DMS53 treated with DMSO at 0.1 percent for 48 hours (cell line): ENCODE data around the gene VANGL1.

ENCODE experiments used
- DNase-seq: peaks from one replicate; lab custom pipeline; 2025; ENCODE audit not compliant: unreplicated experiment; lab: John Stamatoyannopoulos, UW

The VANGL1 gene

DNA sequence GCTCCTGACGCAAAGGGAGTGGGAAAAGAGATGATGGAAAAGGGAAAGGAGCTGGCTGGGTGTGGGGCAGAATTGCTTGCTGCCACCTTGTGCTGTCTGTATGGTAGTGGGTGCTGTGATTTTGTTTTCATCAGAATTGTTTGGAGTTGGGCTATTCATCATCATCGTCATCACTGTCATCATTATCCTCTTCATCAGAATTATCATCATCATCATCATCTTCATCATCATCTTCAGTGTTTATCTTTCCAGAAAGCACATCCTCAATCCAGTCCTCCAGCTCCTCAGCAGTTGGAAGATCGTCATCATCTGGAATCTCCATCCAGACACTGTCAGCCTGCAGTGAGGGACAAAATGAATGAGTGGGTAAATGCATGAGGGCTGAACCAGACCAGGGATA, 59.3 kb downstream of the VANGL1 start:
- no peak for DNase-seq

DNA sequence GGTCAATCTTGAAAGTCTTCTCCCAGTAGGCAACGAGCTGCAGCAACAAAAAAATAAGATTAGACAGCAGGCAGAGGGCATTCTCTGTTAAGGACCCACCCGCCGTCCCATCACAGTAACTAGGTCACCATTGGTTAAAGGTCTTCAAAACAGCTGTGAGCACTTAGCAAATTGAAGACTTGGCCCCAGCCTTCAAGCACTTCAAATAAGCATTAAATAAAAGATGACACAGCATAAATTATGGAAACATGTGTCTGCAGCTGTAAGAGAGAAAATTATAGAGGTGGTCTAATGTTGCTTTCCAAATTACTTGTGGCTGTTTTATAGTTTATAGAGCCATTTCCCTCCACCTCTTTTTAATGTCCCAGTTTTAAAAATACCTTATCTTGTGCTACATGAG, 61.2 kb downstream of the VANGL1 start:
- DNase-seq, result no peak

DNA sequence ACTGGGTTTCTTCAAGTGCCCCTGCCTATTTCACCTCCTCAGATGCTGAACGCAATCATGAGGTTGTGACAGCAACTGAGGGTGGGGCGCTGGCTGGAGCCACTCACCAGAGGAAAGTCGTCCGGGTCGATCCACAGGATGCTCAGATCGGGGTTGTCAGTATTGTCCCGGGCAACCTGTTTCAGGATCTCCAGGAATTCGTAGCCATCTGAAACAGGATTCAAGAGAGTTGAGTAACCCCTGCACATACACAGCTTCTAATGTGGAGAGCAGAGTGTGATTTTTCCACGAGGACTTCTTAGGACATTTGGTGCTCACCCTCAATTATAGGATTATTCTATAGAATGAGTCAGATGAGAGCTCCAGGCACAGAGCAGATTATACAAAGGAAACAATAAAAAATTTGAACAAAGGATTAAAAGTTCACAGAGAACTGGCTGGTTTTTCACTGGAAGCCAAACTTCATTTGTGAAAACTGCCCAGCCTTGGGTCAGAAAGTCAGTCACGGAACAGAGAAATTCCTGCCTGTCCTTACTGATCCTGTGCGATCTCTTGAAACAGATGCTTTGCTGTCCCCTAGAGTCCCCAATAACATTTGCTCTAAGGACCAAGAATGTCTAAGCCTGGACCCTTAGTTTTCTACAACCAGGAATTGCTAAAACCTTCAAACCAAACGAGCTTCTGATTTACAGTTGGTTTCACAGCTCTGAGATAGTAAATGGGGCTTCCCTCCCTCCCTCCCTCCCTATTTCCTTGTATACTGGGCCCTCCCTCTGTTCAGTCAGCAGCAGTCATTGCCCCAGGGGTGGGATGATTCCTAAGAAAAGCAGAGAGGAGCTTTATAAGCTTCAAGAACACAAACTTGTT, 63.5 kb downstream of the VANGL1 start:
- DNase-seq, result no peak

DNA sequence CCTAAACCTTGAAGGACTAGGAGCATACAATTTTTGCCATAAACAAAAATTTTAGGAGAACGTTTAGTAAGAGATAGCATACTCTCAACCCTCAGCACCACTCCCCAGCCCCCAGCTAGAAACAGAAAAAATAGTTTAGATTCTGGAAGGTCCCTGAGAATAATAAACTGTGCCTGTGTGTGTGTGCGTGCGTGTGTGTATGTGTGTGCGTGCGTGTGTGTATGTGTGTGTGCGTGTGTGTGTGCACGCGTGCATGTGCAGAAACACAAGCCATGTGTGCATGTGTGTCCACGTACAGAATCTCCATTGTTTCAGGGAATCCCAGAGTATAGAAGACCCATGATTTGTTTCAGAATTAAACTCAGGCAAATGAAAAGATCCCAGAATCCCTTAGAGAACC, 64.2 kb downstream of the VANGL1 start:
- no peak for DNase-seq

DNA sequence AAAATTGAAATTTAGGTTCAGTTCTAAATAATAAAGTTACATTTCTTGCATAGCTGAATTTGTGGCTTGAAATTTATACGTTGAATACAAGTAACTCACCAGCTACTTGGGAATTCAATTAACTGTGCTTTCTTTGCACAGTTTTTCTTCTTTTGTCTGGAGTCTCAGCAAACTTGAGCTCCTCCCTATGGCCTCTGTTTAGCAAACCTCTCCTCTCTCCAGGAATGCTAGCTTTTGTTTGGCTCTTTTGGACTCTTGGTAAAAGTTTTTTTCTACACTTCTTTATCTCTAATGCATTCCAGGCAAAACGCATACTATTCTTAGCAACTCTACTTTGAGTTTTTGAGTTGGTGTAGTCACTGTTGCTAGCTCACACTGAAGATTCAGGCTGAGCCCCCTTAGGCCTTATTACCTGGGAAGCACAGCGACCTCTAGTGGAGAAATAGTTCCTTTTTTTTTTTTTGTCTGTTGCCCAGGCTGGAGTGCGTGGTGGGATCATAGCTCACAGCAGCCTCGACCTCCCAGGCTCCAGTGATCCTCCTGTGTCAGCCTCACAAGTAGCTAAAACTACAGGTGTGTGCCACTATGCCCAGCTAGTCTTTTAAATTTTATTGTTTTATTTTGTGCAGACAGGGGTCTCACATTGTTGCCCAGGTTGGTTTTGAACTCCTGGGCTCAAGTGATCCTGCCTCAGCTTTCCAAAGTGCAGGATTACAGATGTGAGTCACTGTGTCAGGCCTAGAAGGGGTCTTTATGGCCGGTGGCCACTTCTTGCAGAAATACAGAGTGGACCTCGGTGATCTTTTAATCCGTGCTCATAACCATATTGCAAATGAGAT, 65.0 kb downstream of the VANGL1 start:
- no peak for DNase-seq

DNA sequence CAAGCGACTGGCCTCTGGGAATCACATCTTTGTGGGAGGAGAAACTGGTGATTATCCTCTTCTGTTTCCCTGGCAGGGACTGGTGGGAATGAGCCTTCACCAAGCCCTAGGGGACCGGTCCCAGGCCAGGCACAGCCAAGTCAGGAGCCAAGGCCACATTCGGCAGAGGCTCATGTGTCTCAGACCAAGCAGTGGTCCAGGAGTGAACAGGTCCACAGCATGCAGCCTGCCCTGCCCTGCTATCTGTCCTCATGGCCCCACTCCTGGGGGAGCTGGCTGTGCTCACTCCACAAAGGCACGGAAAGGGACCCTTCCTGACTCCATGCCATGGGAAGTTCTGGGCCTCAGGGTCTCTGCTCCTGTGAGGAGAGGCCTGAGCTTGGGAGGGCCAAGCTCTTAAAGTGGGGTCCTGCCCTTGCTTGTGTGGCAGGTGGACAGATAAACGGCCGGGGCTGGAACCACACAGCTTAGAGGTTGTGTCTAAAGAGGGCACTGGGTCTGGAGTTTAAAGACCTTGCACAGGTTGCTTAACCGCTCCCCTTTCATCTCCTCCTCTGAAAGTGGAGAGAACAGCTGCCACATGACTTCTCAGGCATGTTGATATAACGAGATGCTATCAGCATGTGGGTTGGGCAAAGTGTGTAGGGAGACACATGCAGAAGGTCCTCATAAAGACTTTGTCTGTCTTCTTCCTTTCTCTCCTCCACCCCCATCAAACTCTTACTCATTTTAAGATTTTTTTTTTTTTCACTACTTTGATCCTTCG, 69.3 kb downstream of the VANGL1 start:
- DNase-seq, result no peak

DNA sequence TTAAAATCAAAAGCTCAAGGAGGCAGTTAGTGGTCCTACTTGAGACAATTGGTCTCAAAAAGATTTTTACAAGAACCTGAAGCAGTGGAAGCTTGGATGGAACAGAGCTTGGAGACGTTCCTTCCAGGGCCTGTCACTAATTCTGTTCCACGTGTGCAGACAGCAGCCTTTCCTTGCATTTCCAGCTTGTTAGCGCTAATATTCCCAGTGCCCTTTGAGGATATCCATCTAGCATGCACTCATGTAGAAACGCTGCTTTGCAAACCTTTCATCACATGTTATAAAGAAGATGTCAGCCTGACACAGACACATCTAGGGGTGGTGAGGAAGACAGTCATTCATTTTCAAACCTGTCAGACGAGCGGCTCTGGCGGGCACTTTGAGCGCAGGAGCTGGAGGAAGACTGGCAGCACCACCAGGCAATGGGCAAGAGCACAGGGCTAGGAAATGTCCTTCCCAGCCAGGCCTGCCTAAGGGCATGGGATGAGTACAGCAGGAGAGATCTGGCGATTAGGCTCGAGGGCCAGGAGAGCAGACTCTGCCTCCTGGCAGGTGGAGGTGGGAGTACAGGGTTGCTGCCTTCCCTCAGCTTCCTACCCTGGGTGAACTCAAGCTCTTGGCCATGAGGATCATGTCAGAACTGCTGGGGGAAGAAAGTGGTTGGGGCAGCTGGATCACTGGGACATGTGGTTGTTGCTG, 71.3 kb downstream of the VANGL1 start:
- no peak for DNase-seq

DNA sequence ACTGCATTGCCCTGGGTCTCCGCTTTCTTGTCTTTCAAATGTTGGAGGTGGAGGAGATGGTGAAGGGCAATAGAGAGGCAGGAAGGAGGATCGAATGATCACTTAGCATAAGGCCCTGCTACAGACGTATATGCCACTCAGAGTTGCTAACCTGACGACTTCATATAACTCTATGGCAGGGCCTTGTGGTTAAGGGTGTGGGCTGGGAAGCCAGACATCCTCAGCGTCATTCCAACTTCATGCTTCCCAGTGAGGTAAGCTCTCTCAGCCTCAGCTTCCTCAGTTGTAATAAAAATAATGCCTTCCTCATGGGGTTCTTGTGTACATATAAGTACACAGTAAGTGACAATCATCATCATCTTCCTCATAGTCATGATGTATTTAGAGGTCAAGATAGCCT, 72.1 kb downstream of the VANGL1 start:
- DNase-seq, result no peak

DNA sequence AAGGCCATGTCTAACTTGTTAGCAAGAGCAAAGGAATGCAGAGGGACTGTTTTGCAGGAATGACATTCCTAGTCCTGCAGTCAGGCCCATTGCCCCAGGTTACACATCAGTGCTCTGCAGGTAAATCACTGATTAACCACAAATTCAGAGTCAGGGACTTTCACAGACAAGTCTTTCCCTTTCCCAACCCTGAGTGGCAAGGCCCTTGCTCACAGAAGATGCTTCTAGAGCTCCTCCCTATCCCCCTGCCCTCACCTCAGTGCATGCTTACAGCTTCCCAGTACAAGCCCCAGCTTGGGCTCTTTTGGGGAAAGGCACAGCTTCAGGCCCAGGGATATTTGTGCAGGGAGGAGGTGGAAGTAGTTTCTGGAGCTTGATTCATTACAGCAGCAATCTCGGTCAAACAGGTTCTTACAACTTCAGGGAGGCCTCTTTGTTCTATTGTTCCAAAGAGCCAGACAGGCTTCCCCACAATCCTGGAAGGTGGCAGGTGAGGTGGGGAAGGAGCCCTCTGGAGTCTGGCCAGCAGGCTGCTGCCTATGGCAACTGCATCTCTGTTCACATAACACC, 72.9 kb downstream of the VANGL1 start:
- DNase-seq, result no peak

DNA sequence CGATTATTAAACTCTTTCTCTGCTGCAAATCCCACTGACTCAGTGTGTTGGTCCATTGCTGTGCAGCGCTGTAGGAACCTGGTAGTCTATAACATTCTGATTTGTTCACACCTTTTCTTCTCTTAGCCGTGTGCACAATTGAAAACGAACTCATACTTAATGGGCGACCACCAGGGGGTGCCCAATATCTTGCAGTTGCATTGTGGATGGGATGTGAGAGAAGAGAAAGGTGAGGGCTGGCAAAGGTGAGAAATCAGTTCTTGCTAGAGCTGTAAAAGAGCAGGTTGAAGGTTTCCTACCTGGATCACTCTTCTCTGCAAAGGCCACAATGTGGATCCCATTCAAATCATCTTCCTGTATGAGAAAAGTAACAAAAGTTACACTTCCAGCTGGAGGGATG, 75.8 kb downstream of the VANGL1 start:
- DNase-seq, result no peak

DNA sequence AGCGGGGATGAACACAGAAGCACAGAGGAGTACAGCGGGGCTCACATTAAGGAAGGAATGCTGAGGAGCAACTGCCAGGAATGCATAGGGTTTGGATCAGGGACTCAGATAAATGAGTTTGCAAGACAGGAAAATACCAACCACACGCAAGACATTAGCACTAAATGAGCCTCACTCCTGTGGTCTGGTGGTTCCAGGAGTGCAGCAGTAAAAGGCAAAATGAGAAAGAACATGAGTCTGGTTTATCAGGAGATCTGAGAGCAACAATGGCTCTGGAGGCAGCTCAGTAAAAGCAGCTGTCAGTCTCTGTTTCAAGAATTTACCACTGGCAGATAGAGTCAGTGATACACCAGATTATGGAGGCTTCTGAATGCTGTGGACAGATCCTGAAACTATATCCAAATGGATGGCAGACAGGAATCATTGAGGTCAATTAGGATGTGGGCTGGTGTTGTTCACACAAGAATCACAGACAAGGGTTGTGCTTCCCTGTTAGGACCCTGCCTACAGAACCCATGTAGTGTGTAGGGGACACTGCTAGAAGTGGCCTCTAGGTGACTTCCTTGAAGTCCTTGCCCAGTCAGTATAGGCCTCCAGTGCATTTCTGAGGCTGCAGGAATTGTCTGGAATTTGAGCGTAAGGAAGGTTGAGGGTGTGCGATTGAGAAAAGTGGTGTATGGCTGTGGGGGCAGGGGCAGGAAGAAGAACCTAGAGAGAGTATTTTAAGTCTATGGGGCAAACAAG, 76.4 kb downstream of the VANGL1 start:
- no peak for DNase-seq

DNA sequence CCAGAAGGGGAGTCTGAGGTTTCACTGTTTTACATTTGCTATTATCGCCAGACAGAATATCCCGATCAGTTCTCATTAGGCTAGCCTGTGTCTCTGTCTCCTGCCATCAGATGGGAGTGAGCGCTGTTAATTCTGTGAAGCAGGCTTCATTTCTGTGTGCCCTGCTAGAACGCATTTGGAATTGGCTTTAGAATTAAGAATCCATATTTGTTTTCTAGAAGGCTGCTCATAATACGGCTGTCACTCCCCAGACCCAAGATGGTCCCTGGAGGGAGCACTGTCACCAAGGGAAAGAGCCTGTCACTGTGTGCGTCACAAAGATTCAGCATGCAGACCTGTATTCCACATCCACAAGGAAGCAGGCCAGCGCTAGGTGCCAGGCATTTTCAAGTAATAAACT, 77.5 kb downstream of the VANGL1 start:
- DNase-seq, result no peak

DNA sequence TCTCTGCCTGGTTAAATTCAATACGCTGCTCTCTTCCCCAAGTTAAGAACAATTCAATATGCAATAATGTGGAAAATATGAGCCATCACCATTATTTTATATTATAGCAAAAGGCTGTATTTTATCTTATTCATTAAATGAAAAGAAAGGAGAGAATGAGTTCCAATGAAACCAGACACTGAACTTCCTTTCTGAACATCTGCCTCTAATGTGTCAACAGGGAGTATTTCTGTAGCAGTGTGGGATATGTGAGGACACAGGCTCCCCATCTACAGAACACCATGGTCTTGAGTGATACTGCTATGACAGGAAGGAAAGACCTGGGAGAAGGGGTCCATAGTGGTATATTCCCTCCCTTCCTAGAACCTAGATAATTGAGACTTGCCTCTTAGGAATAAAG, 80.5 kb downstream of the VANGL1 start:
- DNase-seq, result no peak

DNA sequence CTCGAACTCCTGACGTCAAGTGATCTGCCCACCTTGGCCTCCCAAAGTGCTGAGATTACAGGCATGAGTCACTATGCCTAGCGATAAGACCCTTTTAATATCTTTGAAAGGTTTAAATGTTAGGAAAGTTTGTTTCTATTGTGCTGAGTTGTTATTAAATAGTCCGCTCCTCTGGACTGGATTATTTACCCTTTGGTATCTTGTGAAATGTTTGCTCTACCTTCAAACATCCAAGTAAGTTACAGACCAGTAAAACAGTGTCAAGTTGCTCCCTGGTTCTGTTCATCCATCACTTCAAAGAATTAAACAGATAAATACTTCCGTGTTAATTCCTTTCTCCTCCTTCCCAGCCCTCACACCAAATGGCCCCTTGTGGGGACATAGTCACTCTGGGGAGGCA, 82.0 kb downstream of the VANGL1 start:
- DNase-seq, result no peak

DNA sequence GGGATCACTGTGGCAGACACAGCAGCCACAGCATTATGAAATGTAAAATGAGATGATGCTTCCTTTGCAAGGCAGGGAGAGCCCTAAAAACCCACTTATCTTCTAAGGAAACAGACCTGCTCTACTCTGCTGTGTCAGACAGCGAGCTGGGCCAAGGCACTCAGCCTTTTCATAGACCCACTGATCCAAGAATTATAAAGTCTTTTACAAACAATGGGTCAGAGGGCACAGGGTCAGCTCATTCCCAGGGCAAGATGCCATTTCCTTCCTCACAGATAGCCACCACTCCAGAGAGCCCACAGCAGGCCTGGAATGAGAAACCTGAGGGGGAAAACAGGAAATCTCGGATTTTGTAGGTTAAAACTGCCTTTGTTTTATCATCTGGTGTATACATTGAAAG, 83.8 kb downstream of the VANGL1 start:
- no peak for DNase-seq

DNA sequence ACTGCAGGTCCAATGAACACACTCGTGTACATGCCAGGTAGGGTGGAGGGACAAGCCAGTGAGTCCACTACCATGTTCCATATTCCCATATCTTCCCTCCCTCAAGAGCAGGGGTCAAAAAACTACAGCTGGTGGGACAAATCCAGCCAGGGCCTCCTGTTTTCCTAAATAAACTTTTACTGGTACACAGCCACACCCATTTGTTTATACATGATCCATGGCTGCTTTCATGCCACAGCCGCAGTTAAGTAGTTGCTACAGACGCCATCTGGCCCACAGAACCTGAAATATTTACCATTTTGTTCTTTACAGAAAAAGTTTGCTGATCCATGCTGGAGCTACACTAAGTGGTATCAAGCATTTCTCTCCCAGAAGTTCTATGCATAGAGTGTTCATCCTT, 84.4 kb downstream of the VANGL1 start:
- no peak for DNase-seq

DNA sequence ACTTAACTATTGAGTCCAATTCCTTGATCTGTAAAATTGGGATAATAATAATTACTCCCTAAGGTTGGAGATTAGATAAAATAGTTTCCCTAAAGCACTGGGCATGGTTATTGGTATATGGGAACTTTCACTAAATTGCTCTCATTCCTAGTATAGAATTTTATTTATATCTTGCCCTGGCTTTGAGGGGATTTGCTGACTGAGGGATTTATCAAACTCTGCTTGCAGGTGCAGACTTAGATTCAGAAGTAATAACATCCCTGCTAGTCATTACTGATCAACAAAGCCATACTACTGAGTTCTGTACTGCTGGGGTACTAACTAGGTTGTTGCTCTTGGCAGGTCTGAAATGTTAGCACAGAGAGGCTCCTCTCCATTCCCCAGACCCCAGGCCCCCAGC, 84.8 kb downstream of the VANGL1 start:
- DNase-seq, result no peak

DNA sequence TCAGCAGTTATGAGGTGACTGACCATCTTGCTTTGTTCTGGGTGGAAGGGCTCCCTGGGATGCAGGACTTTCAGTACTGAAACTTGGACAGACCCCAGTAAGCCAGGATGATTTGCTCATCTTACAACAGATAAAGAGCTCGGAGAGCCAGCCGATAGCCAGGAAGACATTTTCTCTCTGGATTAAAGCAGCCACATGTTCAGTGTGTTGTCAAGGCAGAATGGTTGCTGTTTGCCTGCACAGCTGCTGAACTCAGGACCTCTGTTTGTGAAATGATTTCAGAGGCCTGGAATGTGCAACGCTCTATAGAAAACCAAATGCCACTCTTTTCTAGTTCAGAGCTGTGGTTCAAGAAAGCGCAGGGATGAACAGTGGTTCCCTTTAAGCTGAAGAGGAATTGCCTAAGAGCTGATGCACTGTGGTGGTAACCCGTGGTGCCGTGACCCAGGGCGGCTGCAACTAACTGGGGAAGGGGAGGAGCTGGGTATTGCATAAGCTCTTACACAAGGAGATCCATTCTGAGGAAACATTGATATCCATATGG, 86.0 kb downstream of the VANGL1 start:
- DNase-seq, result no peak

DNA sequence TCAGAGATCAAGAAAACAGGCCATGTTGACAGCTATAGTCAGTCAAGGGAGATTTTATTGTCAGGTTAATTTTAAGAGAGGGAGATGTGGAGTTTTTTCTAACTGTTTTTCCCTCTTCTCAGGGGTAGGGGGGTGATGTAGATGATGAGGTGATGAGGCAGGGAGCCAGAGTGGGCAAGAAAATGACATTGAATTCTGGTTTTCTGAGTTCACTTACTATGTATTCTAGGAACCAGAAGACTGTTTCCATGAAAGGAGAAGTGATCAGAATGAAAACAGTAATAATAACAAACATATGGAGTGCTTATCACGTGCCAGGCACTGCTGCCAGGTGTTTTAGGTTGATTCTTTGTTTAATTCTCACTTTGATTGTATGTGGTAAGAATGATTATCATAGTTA, 86.6 kb downstream of the VANGL1 start:
- no peak for DNase-seq

DNA sequence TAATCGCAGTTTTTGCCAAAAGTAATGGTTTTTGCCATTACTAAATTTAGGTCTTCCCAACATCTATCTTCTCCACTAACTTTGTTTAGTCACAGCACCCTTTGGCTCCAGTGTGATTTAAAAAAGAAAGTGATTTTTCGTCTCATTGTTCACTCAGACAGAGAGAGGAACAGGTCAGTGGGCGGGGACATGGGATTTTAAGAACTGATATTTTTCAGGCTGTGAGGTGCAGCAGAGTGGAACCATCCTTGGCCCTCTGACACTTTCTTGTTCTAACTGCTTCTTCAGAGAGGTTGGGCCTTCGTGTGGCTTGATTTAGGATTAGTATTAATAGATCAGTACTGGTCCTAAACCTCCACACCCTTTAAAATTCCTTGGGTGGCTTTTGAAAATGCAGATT, 88.0 kb downstream of the VANGL1 start:
- DNase-seq, result no peak
